K562 (cell line): ENCODE data around the gene AP5M1. TPM values are rescaled to one million over a fixed set of nuclear protein-coding genes. Genes with fewer than 3 reads are reported as not detected.
A peak's percentile ranks its signal among the peaks of the same experiment; 100 is the strongest.
"Not testable (repeated sequence)": the region's sequence is repeated elsewhere in the genome, so short reads cannot be mapped to it uniquely, and the experiment has no call there.

ENCODE experiments used
- ATAC-seq: fragments of 200-7000 bp; cut with Tn5 transposase; 3 replicates; pipeline ENCODE4 v1.9.1; 2020; ENCODE audit warnings: moderate library complexity
- BruUV-seq: library from RNA; stranded (reverse); fragments of 400-500 nt; replicated peaks from 2 replicates; lab custom pipeline; 2021; lab: Mats Ljungman, UMichigan
- CTCF ChIA-PET: fragments of 300-600 bp; formaldehyde crosslinking; extraction: SDS; loops from one replicate; lab custom pipeline; 2021; ENCODE audit warnings: low intra/inter-chr PET ratio; lab: Yijun Ruan, JAX
- POLR2A ChIA-PET: fragments of 300-600, 350-650 bp; sonication (Branson Sonifier 250); formaldehyde crosslinking; extraction: SDS; loops from one replicate; lab custom pipeline; 2021; ENCODE audit warnings: antibody characterized with exemption, inconsistent platforms; lab: Yijun Ruan, JAX
- DNase-seq, 4 experiments: peaks; one replicate each; pipeline versions ENCODE4 v3.0.0 to v3.0.0-alpha.2; 2011 to 2018; ENCODE audit warnings: low spot score in 3 of 4, mixed read lengths in 3 of 4; ENCODE audit errors: extremely low read depth in 1 of 4
- FAIRE-seq: peaks from 2 replicates; lab custom pipeline; 2011; peaks lifted over from hg19 to GRCh38; lab: Jason Lieb, UNC
- H2AFZ ChIP-seq: 2 replicates; pipeline ENCODE4 v1.6.0; 2011; ENCODE audit warnings: low read depth, low read length, control low read depth, inconsistent platforms
- H3K27ac ChIP-seq: fragments of 200-600 bp; 3 replicates; pipeline ENCODE4 v1.8.0; 2011; ENCODE audit warnings: low read depth, mild to moderate bottlenecking, control low read depth, inconsistent platforms, low read length, moderate library complexity, mixed read lengths; ENCODE audit errors: extremely low read depth
- H3K27me3 ChIP-seq, 2 experiments: fragments of 300-600 bp in 1 of 2; 2 replicates in 1 of 2; 3 replicates in 1 of 2; pipeline versions ENCODE4 v1.6.0 to v1.8.0; 2011; ENCODE audit warnings: inconsistent platforms in 2 of 2, low read length in 2 of 2, mild to moderate bottlenecking in 1 of 2, mixed read lengths in 1 of 2, moderate library complexity in 1 of 2; ENCODE audit not compliant: control insufficient read depth in 2 of 2, insufficient read depth in 2 of 2
- H3K36me3 ChIP-seq: fragments of 300-600 bp; 3 replicates; pipeline ENCODE4 v1.8.0; 2011; ENCODE audit warnings: mild to moderate bottlenecking, low read length, inconsistent platforms; ENCODE audit not compliant: control insufficient read depth, insufficient read depth
- H3K4me1 ChIP-seq, 2 experiments: fragments of 200-600 bp in 1 of 2; replicated peaks in 1 of 2; 2 replicates in 1 of 2; 3 replicates in 1 of 2; pipeline versions ENCODE4 v1.5.1 to v1.8.0; 2011; ENCODE audit warnings: inconsistent platforms in 2 of 2, low read length in 2 of 2, mild to moderate bottlenecking in 1 of 2, mixed read lengths in 1 of 2, moderate library complexity in 1 of 2; ENCODE audit not compliant: control insufficient read depth in 2 of 2, insufficient read depth in 2 of 2
- H3K4me2 ChIP-seq: 2 replicates; pipeline ENCODE4 v1.6.1; 2011; ENCODE audit warnings: low read length, control low read depth, inconsistent platforms, mixed read lengths; ENCODE audit not compliant: insufficient read depth
- H3K4me3 ChIP-seq: fragments of 200-600 bp; sonication (generic), shearing (Covaris generic); 2 replicates; pipeline ENCODE4 v1.5.1; 2016; ENCODE audit warnings: control low read depth, inconsistent platforms
- H3K79me2 ChIP-seq: fragments of 200-600 bp; 3 replicates; pipeline ENCODE4 v1.8.0; 2011; ENCODE audit warnings: low read length, inconsistent platforms; ENCODE audit not compliant: control insufficient read depth, insufficient read depth
- H3K9ac ChIP-seq, 2 experiments: 2 replicates each; pipeline versions ENCODE4 v1.6.0 to v1.6.1; 2011; ENCODE audit warnings: low read depth in 2 of 2, low read length in 2 of 2, control low read depth in 1 of 2, inconsistent platforms in 1 of 2, mild to moderate bottlenecking in 1 of 2, mixed read lengths in 1 of 2; ENCODE audit not compliant: insufficient read depth in 1 of 2
- H3K9me1 ChIP-seq: one replicate; pipeline ENCODE4 v1.6.0; 2011; ENCODE audit warnings: inconsistent platforms, mild to moderate bottlenecking, low read length, moderate library complexity; ENCODE audit not compliant: control insufficient read depth, insufficient read depth
- H3K9me3 ChIP-seq: replicated peaks from 2 replicates; pipeline ENCODE4 v1.5.1; 2011; ENCODE audit warnings: low read depth, low read length, inconsistent platforms; ENCODE audit not compliant: control insufficient read depth, insufficient read depth
- H4K20me1 ChIP-seq: replicated peaks from 2 replicates; pipeline ENCODE4 v1.6.1; 2011; ENCODE audit warnings: low read length, inconsistent platforms, mixed read lengths; ENCODE audit not compliant: control insufficient read depth, insufficient read depth
- ADNP ChIP-seq: fragments of 200-800 bp; sonication (Bioruptor generic); IDR thresholded peaks from 2 replicates; pipeline ENCODE4 v1.6.1; 2016; ENCODE audit warnings: missing genetic modification characterization, missing compliant biosample characterization
- COPS2 ChIP-seq: fragments of 450-650 bp; conservative IDR thresholded peaks from 2 replicates; pipeline ENCODE4 v1.6.1; 2016; ENCODE audit warnings: mild to moderate bottlenecking, moderate library complexity
- HMG20B ChIP-seq: fragments of 250-450 bp; sonication (Bioruptor Pico); IDR thresholded peaks from 2 replicates; pipeline ENCODE4 v1.5.0; 2021; ENCODE audit warnings: mild to moderate bottlenecking
- MYBL2 ChIP-seq, 2 experiments: fragments of 450-650 bp in 1 of 2; sonication (generic) in 1 of 2; formaldehyde crosslinking in 1 of 2; IDR thresholded peaks; 2 replicates each; pipeline versions ENCODE4 v1.6.1 to v1.8.1; 2017 to 2022; ENCODE audit warnings: borderline replicate concordance in 1 of 2, inconsistent platforms in 1 of 2, low read depth in 1 of 2, mild to moderate bottlenecking in 1 of 2, missing genetic modification reagents in 1 of 2, moderate library complexity in 1 of 2
- NRF1 ChIP-seq, 2 experiments: fragments of 450-650 bp; IDR thresholded peaks in 1 of 2; conservative IDR thresholded peaks in 1 of 2; 2 replicates each; pipeline ENCODE4 v1.6.1; 2014; ENCODE audit warnings: mild to moderate bottlenecking in 2 of 2
- PTTG1 ChIP-seq: fragments of 450-650 bp; IDR thresholded peaks from 2 replicates; pipeline ENCODE4 v1.6.1; 2016; ENCODE audit warnings: low read depth, mild to moderate bottlenecking, missing genetic modification characterization, missing compliant biosample characterization
- ZEB2 ChIP-seq: fragments of 450-650 bp; IDR thresholded peaks from 2 replicates; pipeline ENCODE4 v1.6.1; 2016
- ZFP91 ChIP-seq: sonication (generic); formaldehyde crosslinking; IDR thresholded peaks from 2 replicates; pipeline ENCODE4 v1.8.0; 2022; ENCODE audit warnings: mild to moderate bottlenecking, missing genetic modification reagents
- ZNF146 ChIP-seq: IDR thresholded peaks from one replicate; pipeline ENCODE4 v1.6.1; 2018; ENCODE audit warnings: missing compliant biosample characterization; ENCODE audit not compliant: unreplicated experiment
- ZNF512 ChIP-seq: IDR thresholded peaks from 2 replicates; pipeline ENCODE4 v1.6.1; 2016; ENCODE audit warnings: missing genetic modification characterization, missing compliant biosample characterization
- WGBS: fragments of 100-300 bp; shearing (Covaris generic); methylation state at CpG from one replicate; pipeline ENCODE4 v1.1.6; 2016; ENCODE audit warnings: low coverage, mixed read lengths; ENCODE audit not compliant: insufficient coverage; ENCODE audit errors: missing lambda C conversion rate; 5-methylcytosine and 5-hydroxymethylcytosine counted together
- in situ Hi-C: fragments of 300-500 bp; cut with MboI; formaldehyde crosslinking; loops from 4 replicates; pipeline ENCODE4 v1.15.0; 2018; ENCODE audit warnings: inconsistent platforms, mixed read lengths
- intact Hi-C: fragments of 100-400 bp; cut with micrococcal nuclease; formaldehyde crosslinking; loops from 2 replicates; pipeline ENCODE4 v1.14.2; 2022
- polyA plus RNA-seq, 8 experiments: library from polyadenylated mRNA; depleted of rRNA in 4 of 8; stranded (reverse) in 5 of 8; unstranded in 3 of 8; fragments of >200 nt; fragmentation: Nextera tagmentation in 2 of 8; fragmentation: Illumina TruSeq in 1 of 8; extraction: Ambion mirVana in 2 of 8; extraction: Trizol in 1 of 8; gene quantifications; 2 replicates each; pipeline versions ENCODE4 v1.2.1 to v1.2.3, GENCODE V29; 2011 to 2014; ENCODE audit warnings: inconsistent platforms in 1 of 8, missing spikeins in 1 of 8
- total RNA-seq, 7 experiments: library from RNA; depleted of rRNA in 6 of 7; stranded (reverse); fragments of >200 nt in 6 of 7; fragmentation: Illumina TruSeq in 2 of 7; extraction: Trizol in 2 of 7; gene quantifications; 2 replicates each; pipeline versions ENCODE4 v1.2.1 to v1.2.3, GENCODE V29; 2011 to 2021; ENCODE audit warnings: low replicate concordance in 1 of 7

The AP5M1 gene
- total and polyA plus RNA-seq, 9 of the 15 experiments (the other 6 are each of a cell fraction or from before 2014, with no cell fraction given) = 16.1 to 51.7 (median 30.9) TPM

GRCh38 chr14:57228320-57228719 is 40.5 kb upstream of the AP5M1 start:
- H3K27me3 ChIP-seq, H3K4me2 ChIP-seq, H2AFZ ChIP-seq, H4K20me1 ChIP-seq, H3K4me3 ChIP-seq, DNase-seq, CTCF ChIA-PET, BruUV-seq, H3K9me1 ChIP-seq, ATAC-seq, H3K9me3 ChIP-seq, H3K79me2 ChIP-seq, POLR2A ChIA-PET, H3K27ac ChIP-seq, H3K9ac ChIP-seq, intact Hi-C loops, H3K4me1 ChIP-seq, FAIRE-seq, in situ Hi-C loops: not testable (repeated sequence)
- TF ChIP-seq ZNF146 (CRISPR knock-in tag) = peak; percentile 86
- peaks cover 44% of the 10 kb centered on the region; the same call in 2 of the 3 replicates for H3K36me3 ChIP-seq
- 100% methylated on average over 1 of the region's 2 CpGs for WGBS

GRCh38 chr14:57232006-57232405 is 36.8 kb upstream of the AP5M1 start:
- intact Hi-C loops = no loop called here
- no TSS peak for BruUV-seq
- no peak for TF ChIP-seq COPS2
- no peak for TF ChIP-seq ADNP (tag)
- no peak for TF ChIP-seq PTTG1 (tag)
- no peak for TF ChIP-seq MYBL2 (IDR thresholded peaks at IDR 0.05; ENCODE audit: low read depth)
- no peak for TF ChIP-seq MYBL2 (CRISPR knock-in tag; IDR thresholded peaks at IDR 0.05; ENCODE audit: borderline replicate concordance)
- no peak for TF ChIP-seq NRF1 (conservative IDR thresholded peaks at IDR 0.05 in 1 of 2, IDR thresholded peaks at IDR 0.05 in 1 of 2)
- no peak for TF ChIP-seq HMG20B
- TF ChIP-seq ZNF512 (tag) = no peak
- TF ChIP-seq ZFP91 (CRISPR knock-in tag) = no peak
- TF ChIP-seq ZNF146 (CRISPR knock-in tag) = no peak
- TF ChIP-seq ZEB2 = no peak
- Histone ChIP-seq H3K4me2 (no peak overlapping the region), H3K27me3 (no peaks in the 10 kb centered on the region), H3K4me3 (no peak overlapping the region), H2AFZ (no peak overlapping the region), H3K79me2 (no peaks in the 10 kb centered on the region), H4K20me1 (no peaks in the 10 kb centered on the region), H3K36me3 (peaks cover 43% of the 10 kb centered on the region; the same call in 2 of the 3 replicates), H3K9me3 (no peaks in the 10 kb centered on the region), H3K9me1 (no peaks in the 10 kb centered on the region), H3K27ac (no peak overlapping the region), H3K9ac (no peak overlapping the region), H3K4me1 (no peaks in the 10 kb centered on the region)
- ChIA-PET CTCF (no interaction called here), POLR2A (no interaction called here)
- ATAC-seq (no peak), FAIRE-seq (no peak), DNase-seq (no peak)
- WGBS = 100% methylated on average over 1 of the region's 1 CpG
- in situ Hi-C loops = no loop called here
